ENCODE measurements around the gene SMYD3. TPM values are rescaled to one million over a fixed set of nuclear protein-coding genes. Genes with fewer than 3 reads are reported as not detected.

Gene SMYD3
- total and polyA plus RNA-seq, 9 of the 15 experiments (the other 6 are each of a cell fraction or from before 2014, with no cell fraction given): 128 to 440 (median 197) TPM

DNA sequence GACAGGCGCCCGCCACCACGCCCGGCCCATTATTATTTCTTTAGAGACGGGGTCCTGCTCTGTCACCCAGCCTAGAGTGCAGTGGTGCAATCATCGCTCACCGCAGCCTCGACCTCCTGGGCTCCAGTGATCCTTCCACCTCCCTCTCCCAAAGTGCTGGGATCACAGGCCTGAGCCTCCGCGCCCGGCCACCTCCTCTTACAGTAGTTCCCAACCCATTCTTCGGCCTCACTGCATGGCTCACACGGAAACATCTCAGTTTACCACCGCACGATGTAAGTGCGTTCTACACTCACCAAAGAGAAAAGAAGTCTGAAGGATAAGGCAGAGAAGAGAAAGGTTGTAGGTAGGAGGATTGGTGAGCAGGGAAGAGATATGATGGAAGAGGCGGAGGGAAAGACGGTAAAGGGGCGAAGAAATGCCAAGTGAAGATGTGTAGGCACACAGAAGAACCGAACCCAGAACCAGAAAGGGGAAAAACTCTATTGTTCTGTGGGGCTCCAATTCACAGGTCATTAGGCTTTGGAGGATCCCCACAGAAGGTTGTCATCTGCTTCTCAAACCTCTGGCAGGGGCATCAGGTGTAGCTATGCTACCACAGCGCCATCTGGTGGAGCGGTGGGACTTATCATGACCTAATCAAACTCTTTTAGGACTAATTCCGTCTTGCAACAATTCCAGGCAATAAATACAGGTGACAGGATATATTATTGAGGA, 504.2 kb downstream of the SMYD3 start (continued):
- TF ChIP-seq, protein P1, sequence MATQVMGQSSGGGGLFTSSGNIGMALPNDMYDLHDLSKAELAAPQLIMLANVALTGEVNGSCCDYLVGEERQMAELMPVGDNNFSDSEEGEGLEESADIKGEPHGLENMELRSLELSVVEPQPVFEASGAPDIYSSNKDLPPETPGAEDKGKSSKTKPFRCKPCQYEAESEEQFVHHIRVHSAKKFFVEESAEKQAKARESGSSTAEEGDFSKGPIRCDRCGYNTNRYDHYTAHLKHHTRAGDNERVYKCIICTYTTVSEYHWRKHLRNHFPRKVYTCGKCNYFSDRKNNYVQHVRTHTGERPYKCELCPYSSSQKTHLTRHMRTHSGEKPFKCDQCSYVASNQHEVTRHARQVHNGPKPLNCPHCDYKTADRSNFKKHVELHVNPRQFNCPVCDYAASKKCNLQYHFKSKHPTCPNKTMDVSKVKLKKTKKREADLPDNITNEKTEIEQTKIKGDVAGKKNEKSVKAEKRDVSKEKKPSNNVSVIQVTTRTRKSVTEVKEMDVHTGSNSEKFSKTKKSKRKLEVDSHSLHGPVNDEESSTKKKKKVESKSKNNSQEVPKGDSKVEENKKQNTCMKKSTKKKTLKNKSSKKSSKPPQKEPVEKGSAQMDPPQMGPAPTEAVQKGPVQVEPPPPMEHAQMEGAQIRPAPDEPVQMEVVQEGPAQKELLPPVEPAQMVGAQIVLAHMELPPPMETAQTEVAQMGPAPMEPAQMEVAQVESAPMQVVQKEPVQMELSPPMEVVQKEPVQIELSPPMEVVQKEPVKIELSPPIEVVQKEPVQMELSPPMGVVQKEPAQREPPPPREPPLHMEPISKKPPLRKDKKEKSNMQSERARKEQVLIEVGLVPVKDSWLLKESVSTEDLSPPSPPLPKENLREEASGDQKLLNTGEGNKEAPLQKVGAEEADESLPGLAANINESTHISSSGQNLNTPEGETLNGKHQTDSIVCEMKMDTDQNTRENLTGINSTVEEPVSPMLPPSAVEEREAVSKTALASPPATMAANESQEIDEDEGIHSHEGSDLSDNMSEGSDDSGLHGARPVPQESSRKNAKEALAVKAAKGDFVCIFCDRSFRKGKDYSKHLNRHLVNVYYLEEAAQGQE (IDR thresholded peaks at IDR 0.05; ENCODE audit: borderline replicate concordance): peak; percentile 88
- TF ChIP-seq, protein P1 (CRISPR knock-in tag; IDR thresholded peaks at IDR 0.05; ENCODE audit: low read depth): no peak
- TF ChIP-seq SMC3 (conservative IDR thresholded peaks at IDR 0.05; ENCODE audit: insufficient read depth, low read depth, low read length) (peak; percentile 89), JUND (IDR thresholded peaks at IDR 0.05; ENCODE audit: borderline replicate concordance, low read depth, low read length) (peak; percentile 54; the same call in 1 of the 2 replicates), JUND (tag; IDR thresholded peaks at IDR 0.05; ENCODE audit: borderline replicate concordance, low read depth, low read length) (peak; percentile 35; the same call in 1 of the 3 replicates), NUFIP1 (IDR thresholded peaks at IDR 0.05; ENCODE audit: partially characterized antibody) (no peak), ZFP1 (CRISPR knock-in tag; IDR thresholded peaks at IDR 0.05) (no peak), ZNF24 (IDR thresholded peaks at IDR 0.05) (peak; percentile 11; the same call in 1 of the 2 replicates), FIP1L1 (IDR thresholded peaks at IDR 0.05; ENCODE audit: low read depth, low read length, poor library complexity, severe bottlenecking) (no peak), DNMT1 (IDR thresholded peaks at IDR 0.05) (no peak), GATA2 (CRISPR knock-in tag; IDR thresholded peaks at IDR 0.05) (peak; percentile 45; the same call in 1 of the 2 replicates)
- TF ChIP-seq, protein P2, sequence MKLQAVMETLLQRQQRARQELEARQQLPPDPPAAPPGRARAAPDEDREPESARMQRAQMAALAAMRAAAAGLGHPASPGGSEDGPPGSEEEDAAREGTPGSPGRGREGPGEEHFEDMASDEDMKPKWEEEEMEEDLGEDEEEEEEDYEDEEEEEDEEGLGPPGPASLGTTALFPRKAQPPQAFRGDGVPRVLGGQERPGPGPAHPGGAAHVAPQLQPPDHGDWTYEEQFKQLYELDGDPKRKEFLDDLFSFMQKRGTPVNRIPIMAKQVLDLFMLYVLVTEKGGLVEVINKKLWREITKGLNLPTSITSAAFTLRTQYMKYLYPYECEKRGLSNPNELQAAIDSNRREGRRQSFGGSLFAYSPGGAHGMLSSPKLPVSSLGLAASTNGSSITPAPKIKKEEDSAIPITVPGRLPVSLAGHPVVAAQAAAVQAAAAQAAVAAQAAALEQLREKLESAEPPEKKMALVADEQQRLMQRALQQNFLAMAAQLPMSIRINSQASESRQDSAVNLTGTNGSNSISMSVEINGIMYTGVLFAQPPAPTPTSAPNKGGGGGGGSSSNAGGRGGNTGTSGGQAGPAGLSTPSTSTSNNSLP (IDR thresholded peaks at IDR 0.05; ENCODE audit: borderline replicate concordance, low read depth, low read length): peak; percentile 98

Data from K562 (cell line).